WERI-Rb-1 (cell line): ENCODE results near the gene SNCA.

Experiments
- DNase-seq: peaks from one replicate; pipeline ENCODE4 v3.0.0-alpha.2; 2020
- H3K27ac ChIP-seq: fragments of 250-450 bp; sonication (Bioruptor Pico); 2 replicates; pipeline ENCODE4 v1.5.1; 2020; ENCODE audit warnings: mild to moderate bottlenecking, moderate library complexity
- H3K27me3 ChIP-seq: fragments of 250-450 bp; sonication (Bioruptor Pico); 2 replicates; pipeline ENCODE4 v1.5.1; 2021; ENCODE audit warnings: mild to moderate bottlenecking, low read depth, moderate library complexity; ENCODE audit not compliant: insufficient read depth, severe bottlenecking
- H3K36me3 ChIP-seq: fragments of 250-450 bp; sonication (Bioruptor Pico); 2 replicates; pipeline ENCODE4 v1.5.1; 2020; ENCODE audit warnings: mild to moderate bottlenecking, moderate library complexity
- H3K4me3 ChIP-seq: 2 replicates; pipeline ENCODE4 v1.5.1; 2011; ENCODE audit warnings: low read depth, mild to moderate bottlenecking, control low read depth, low read length
- H3K9me3 ChIP-seq: fragments of 250-450 bp; sonication (Bioruptor Pico); 2 replicates; pipeline ENCODE4 v1.5.1; 2021; ENCODE audit warnings: mild to moderate bottlenecking, moderate library complexity; ENCODE audit not compliant: severe bottlenecking
- TF ChIP-seq, protein P1 (sequence below): IDR thresholded peaks from 2 replicates; pipeline ENCODE4 v1.5.1; 2011; ENCODE audit warnings: low read depth, mild to moderate bottlenecking, control low read depth, inconsistent platforms, low read length

SNCA gene

GRCh38 chr4:89839558-89839957 is 2.6 kb upstream of the SNCA start:
- Histone ChIP-seq H3K9me3 (no peaks in the 10 kb centered on the region), H3K27ac (no peak overlapping the region), H3K4me3 (no peak overlapping the region), H3K27me3 (no peaks in the 10 kb centered on the region), H3K36me3 (no peaks in the 10 kb centered on the region)
- no peak for DNase-seq
- TF ChIP-seq, protein P1, sequence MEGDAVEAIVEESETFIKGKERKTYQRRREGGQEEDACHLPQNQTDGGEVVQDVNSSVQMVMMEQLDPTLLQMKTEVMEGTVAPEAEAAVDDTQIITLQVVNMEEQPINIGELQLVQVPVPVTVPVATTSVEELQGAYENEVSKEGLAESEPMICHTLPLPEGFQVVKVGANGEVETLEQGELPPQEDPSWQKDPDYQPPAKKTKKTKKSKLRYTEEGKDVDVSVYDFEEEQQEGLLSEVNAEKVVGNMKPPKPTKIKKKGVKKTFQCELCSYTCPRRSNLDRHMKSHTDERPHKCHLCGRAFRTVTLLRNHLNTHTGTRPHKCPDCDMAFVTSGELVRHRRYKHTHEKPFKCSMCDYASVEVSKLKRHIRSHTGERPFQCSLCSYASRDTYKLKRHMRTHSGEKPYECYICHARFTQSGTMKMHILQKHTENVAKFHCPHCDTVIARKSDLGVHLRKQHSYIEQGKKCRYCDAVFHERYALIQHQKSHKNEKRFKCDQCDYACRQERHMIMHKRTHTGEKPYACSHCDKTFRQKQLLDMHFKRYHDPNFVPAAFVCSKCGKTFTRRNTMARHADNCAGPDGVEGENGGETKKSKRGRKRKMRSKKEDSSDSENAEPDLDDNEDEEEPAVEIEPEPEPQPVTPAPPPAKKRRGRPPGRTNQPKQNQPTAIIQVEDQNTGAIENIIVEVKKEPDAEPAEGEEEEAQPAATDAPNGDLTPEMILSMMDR, result no peak

DNA sequence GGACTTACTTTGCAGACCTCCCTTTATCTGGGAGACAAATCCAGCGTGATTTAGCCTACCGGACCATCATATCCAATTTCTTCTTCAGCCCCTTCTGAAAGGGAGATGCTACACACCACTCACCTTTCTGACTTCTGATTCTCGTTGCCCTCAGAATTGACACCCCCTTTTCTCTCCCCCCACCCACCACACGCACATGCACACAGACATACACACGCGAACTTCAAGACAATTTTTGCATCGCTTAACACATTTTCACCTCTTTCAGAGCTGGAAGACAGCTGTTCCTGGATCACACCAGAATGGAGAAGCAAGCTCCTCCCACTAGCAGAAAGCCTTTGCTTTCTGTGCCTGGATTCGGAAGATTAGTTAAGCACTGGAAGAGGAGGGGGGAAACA is 1.0 kb upstream of the SNCA start:
- peak overlapping the region; percentile 70 for H3K27ac ChIP-seq
- peak overlapping the region; percentile 59 for H3K4me3 ChIP-seq
- no peaks in the 10 kb centered on the region for H3K36me3 ChIP-seq
- TF ChIP-seq, protein P1, result no peak
- DNase-seq, result peak; percentile 36
- H3K27me3 ChIP-seq, result no peaks in the 10 kb centered on the region
- no peaks in the 10 kb centered on the region for H3K9me3 ChIP-seq

DNA sequence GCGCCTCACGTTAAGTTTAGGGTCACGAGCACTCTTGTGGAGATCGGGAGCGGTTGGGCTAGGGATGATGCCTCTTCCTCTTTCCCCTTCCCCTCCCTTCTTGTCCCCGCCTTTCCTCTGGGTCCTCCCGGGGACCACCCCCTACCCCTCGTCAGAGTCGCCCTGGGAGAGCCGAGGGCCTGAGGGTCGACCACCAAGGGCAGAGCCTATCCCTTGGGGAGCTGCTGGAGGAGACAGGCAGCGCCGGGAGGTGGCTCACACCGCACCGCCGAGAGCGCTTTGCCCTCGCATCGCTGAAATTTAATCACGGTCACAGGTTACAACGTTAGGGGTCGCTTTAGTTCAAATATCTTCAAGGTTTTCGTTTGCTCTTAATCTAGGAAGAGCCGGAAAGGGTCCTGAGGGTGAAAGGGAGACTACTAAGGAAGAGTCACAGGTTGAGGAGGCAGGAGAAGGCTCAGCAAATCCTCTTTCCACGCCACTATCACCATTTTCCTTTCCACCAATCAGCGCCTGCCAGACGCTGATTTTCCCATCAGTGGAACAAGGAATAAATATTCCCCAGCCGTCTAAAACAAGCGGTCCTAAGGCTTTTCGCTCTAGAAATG is 528 bp upstream of the SNCA start:
- peak; percentile 65 for DNase-seq
- Histone ChIP-seq H3K4me3 (peak overlapping the region; percentile 59), H3K9me3 (no peaks in the 10 kb centered on the region), H3K27ac (peak overlapping the region; percentile 70), H3K36me3 (no peaks in the 10 kb centered on the region), H3K27me3 (no peaks in the 10 kb centered on the region)
- TF ChIP-seq, protein P1, result peak; percentile 46

- peak overlapping the region; percentile 59 for H3K4me3 ChIP-seq
- no peaks in the 10 kb centered on the region for H3K27me3 ChIP-seq
- H3K27ac ChIP-seq, result peak overlapping the region; percentile 70
- H3K9me3 ChIP-seq, result no peaks in the 10 kb centered on the region
- TF ChIP-seq, protein P1, result no peak
- H3K36me3 ChIP-seq, result no peaks in the 10 kb centered on the region
- DNase-seq, result peak; percentile 36
Observed at GRCh38 chr4:89836031-89836745, 773 bp downstream of the SNCA start.

- Histone ChIP-seq H3K4me3 (no peak overlapping the region), H3K36me3 (no peaks in the 10 kb centered on the region), H3K9me3 (no peaks in the 10 kb centered on the region), H3K27me3 (no peaks in the 10 kb centered on the region), H3K27ac (no peak overlapping the region)
- TF ChIP-seq, protein P1, result no peak
- no peak for DNase-seq
Observed at GRCh38 chr4:89835413-89835812, 1.5 kb downstream of the SNCA start.
